GM18505 (cell line): ENCODE measurements around the gene COA6.

Source experiments
- ATAC-seq: cut with Tn5 transposase; IDR thresholded peaks from one replicate; pipeline ENCODE4 v1.9.1; 2021; ENCODE audit not compliant: unreplicated experiment
- POLR2A ChIP-seq: IDR thresholded peaks from 4 replicates; pipeline ENCODE4 v1.6.1; 2011; ENCODE audit warnings: borderline replicate concordance; ENCODE audit not compliant: insufficient read depth, insufficient read length; ENCODE audit errors: extremely low read depth

The COA6 gene

GRCh38 chr1:234406871-234407270 is 33.6 kb downstream of the COA6 start:
- no peak for TF ChIP-seq POLR2A
- no peak for ATAC-seq

DNA sequence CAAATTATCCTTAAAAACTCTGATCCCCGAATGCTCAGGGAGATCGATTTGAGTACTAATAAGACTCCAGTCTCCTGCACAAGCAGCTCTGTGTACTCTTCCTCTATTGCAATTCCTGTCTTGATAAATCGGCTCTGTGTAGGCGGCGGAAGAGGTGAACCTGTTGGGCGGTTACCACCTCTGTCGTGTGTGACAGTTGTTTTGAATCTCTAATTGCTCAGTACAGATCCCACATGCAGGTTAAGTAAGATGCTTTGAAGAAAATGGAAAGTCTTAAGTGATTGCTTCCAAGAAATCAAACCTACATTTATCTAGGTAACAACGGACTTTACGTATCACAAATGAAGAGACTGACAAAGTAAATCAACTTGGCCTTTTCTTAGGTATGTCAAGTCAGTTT is 35.5 kb downstream of the COA6 start:
- TF ChIP-seq POLR2A: no peak
- ATAC-seq: no peak

- ATAC-seq: no peak
- no peak for TF ChIP-seq POLR2A
Measured at GRCh38 chr1:234409328-234409727, 36.1 kb downstream of the COA6 start.

GRCh38 chr1:234412830-234413229 is 39.6 kb downstream of the COA6 start:
- no peak for ATAC-seq
- TF ChIP-seq POLR2A: no peak

GRCh38 chr1:234413485-234413884 is 40.2 kb downstream of the COA6 start:
- no peak for ATAC-seq
- no peak for TF ChIP-seq POLR2A

- TF ChIP-seq POLR2A: no peak
- no peak for ATAC-seq
Measured at GRCh38 chr1:234413990-234414389, 40.7 kb downstream of the COA6 start.

DNA sequence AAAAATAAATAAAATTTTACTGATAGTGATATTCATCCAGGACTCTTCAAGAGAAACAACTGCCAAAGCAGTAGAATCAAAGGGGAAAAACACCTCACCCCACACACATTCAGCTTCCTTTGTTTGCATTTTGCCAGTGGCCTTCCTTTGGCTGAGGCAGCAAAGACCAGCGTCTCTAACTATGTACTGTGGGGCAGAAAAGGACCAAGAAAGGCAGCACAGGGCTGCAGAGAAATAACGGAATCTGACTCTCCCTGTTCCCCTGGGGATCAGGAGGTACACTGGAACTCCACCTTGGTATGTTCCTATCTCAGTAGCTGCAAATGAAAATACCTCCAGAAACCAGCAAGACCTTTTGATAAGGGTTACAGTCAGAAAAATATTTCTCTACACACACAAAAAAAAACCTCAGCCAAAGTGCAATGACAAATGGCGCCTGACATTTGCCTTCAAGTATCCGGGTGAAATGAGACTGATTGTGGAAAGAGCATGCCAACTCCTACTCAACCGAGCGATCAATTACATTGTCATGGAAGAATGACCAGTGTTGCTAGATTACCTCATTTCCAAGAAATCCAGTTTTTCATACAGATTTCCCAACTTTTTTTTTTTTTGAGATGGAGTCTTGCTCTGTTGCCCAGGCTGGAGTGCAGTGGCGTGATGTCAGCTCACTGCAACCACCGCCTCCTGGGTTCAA is 54.8 kb downstream of the COA6 start:
- TF ChIP-seq POLR2A: no peak
- ATAC-seq: no peak

DNA sequence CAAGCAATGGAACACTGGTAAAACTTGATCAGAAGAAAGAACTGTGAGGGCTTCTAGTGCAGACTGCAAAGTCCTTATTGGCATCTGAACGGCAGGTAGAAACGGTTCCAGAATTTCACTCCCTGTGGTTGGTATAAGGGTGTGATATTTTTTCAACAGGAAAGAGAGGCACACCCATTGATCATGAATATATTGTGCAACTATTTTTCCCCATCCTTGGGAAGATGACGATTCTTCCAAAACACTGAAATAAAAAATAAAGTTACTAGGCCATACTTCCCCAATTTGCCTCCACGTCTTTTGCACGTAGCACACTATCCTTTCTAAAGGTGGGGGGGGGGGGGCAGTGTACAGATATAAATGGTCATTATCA is 56.2 kb downstream of the COA6 start:
- no peak for TF ChIP-seq POLR2A
- ATAC-seq: no peak

- ATAC-seq: no peak
- TF ChIP-seq POLR2A: no peak
Measured at GRCh38 chr1:234430691-234431090, 57.4 kb downstream of the COA6 start.

GRCh38 chr1:234431255-234431654 is 58.0 kb downstream of the COA6 start:
- no peak for ATAC-seq
- no peak for TF ChIP-seq POLR2A

- ATAC-seq: peak; percentile 77
- TF ChIP-seq POLR2A: no peak
Measured at GRCh38 chr1:234433563-234434285, 60.5 kb downstream of the COA6 start.
